Activated naive CD8-positive, alpha-beta T cell treated with anti-CD3 and anti-CD28 coated beads, Interleukin-2, amount 10 ng/mL, durations not matched to agents 7 days and 5 days (primary cell): Measurements from ENCODE around the gene MGARP. TPM values are rescaled to one million over a fixed set of nuclear protein-coding genes. Genes with fewer than 3 reads are reported as not detected.
"Not testable (repeated sequence)": the region's sequence is repeated elsewhere in the genome, so short reads cannot be mapped to it uniquely, and the experiment has no call there.

Experiments used
- ATAC-seq: fragments of 150-1000 bp; cut with Tn5 transposase; one replicate; pipeline ENCODE4 v1.10.0; 2021; ENCODE audit warnings: low read depth, moderate library complexity
- POLR2A ChIA-PET: fragments of 350-600 bp; sonication (Branson Sonifier 250); formaldehyde crosslinking; loops from one replicate; lab custom pipeline; 2021; ENCODE audit warnings: antibody characterized with exemption; lab: Charles Lee
- DNase-seq: peaks from one replicate; pipeline ENCODE4 v3.0.0; 2021
- H3K27ac Mint-ChIP-seq: one replicate; pipeline ENCODE4 v1.8.0; 2022; ENCODE audit warnings: mild to moderate bottlenecking, mixed read lengths
- H3K27me3 Mint-ChIP-seq: one replicate; pipeline ENCODE4 v1.8.0; 2022; ENCODE audit warnings: mild to moderate bottlenecking, moderate library complexity, mixed read lengths
- H3K36me3 Mint-ChIP-seq: one replicate; pipeline ENCODE4 v1.8.0; 2021; ENCODE audit warnings: mild to moderate bottlenecking, mixed read lengths
- H3K4me1 Mint-ChIP-seq: one replicate; pipeline ENCODE4 v1.8.0; 2021; ENCODE audit warnings: mixed read lengths
- H3K4me3 Mint-ChIP-seq: one replicate; pipeline ENCODE4 v1.8.0; 2022; ENCODE audit warnings: mild to moderate bottlenecking, moderate library complexity, mixed read lengths
- H3K9me3 Mint-ChIP-seq: one replicate; pipeline ENCODE4 v1.8.0; 2021; ENCODE audit warnings: mixed read lengths
- total RNA-seq, 2 experiments: library from RNA; stranded (reverse); gene quantifications; one replicate each; pipeline ENCODE4 v1.2.3, GENCODE V29; 2021

MGARP gene
- total RNA-seq, 2 experiments from 2014 or later, result 0.22 TPM; not detected in 1

- DNase-seq (no peak), ATAC-seq (no peak)
- Mint-ChIP-seq H3K4me1 (peaks cover 15% of the 10 kb centered on the region), H3K4me3 (no peak overlapping the region), H3K9me3 (peaks cover 4% of the 10 kb centered on the region), H3K36me3 (peaks cover 8% of the 10 kb centered on the region), H3K27ac (no peak overlapping the region), H3K27me3 (peaks cover 48% of the 10 kb centered on the region)
- POLR2A ChIA-PET, result interaction anchor here (1.2 kb wide), 1 partner anchor 13 kb away, joined by 3 read pairs; no protein-coding TSS in a partner anchor
Observed at GRCh38 chr4:139282065-139282720, 2.2 kb upstream of the MGARP start.

GRCh38 chr4:139278912-139279759 is 889 bp downstream of the MGARP start:
- Mint-ChIP-seq H3K9me3 (no peaks in the 10 kb centered on the region), H3K4me3 (peak overlapping the region; percentile 66), H3K27ac (no peak overlapping the region), H3K4me1 (peaks cover 15% of the 10 kb centered on the region), H3K36me3 (no peaks in the 10 kb centered on the region), H3K27me3 (peaks cover 66% of the 10 kb centered on the region)
- DNase-seq, result no peak
- POLR2A ChIA-PET, result no interaction called here
- peak; percentile 23 for ATAC-seq

- no peak overlapping the region for H3K27ac Mint-ChIP-seq
- DNase-seq, result no peak
- POLR2A ChIA-PET, result no interaction called here
- H3K4me1 Mint-ChIP-seq, result peaks cover 15% of the 10 kb centered on the region
- H3K9me3 Mint-ChIP-seq, result no peaks in the 10 kb centered on the region
- H3K36me3 Mint-ChIP-seq, result no peaks in the 10 kb centered on the region
- peaks cover 70% of the 10 kb centered on the region for H3K27me3 Mint-ChIP-seq
- H3K4me3 Mint-ChIP-seq, result peak overlapping the region; percentile 66
- ATAC-seq, result no peak
Observed at GRCh38 chr4:139278485-139278884, 1.5 kb downstream of the MGARP start.

- Mint-ChIP-seq H3K27ac (no peak overlapping the region), H3K4me1 (peaks cover 15% of the 10 kb centered on the region), H3K27me3 (peaks cover 50% of the 10 kb centered on the region), H3K9me3 (no peaks in the 10 kb centered on the region), H3K4me3 (no peak overlapping the region), H3K36me3 (no peaks in the 10 kb centered on the region)
- POLR2A ChIA-PET, result no interaction called here
- ATAC-seq (no peak), DNase-seq (no peak)
Observed at GRCh38 chr4:139275281-139275735, 4.7 kb downstream of the MGARP start.

GRCh38 chr4:139274790-139275189 is 5.2 kb downstream of the MGARP start:
- ATAC-seq (no peak), DNase-seq (no peak)
- no peaks in the 10 kb centered on the region for H3K36me3 Mint-ChIP-seq
- POLR2A ChIA-PET, result no interaction called here
- H3K9me3 Mint-ChIP-seq, result no peaks in the 10 kb centered on the region
- H3K27me3 Mint-ChIP-seq, result peaks cover 45% of the 10 kb centered on the region
- peaks cover 12% of the 10 kb centered on the region for H3K4me1 Mint-ChIP-seq
- H3K27ac Mint-ChIP-seq, result no peak overlapping the region
- no peak overlapping the region for H3K4me3 Mint-ChIP-seq

- POLR2A ChIA-PET, result no interaction called here
- H3K9me3 Mint-ChIP-seq, result no peaks in the 10 kb centered on the region
- peaks cover 35% of the 10 kb centered on the region for H3K27me3 Mint-ChIP-seq
- no peaks in the 10 kb centered on the region for H3K36me3 Mint-ChIP-seq
- no peak overlapping the region for H3K27ac Mint-ChIP-seq
- no peak for ATAC-seq
- no peak overlapping the region for H3K4me3 Mint-ChIP-seq
- H3K4me1 Mint-ChIP-seq, result peaks cover 3% of the 10 kb centered on the region
- DNase-seq, result no peak
Observed at GRCh38 chr4:139273835-139274234, 6.2 kb downstream of the MGARP start.

GRCh38 chr4:139267301-139267700 is 12.7 kb downstream of the MGARP start:
- no peaks in the 10 kb centered on the region for H3K9me3 Mint-ChIP-seq
- peaks cover 10% of the 10 kb centered on the region for H3K27me3 Mint-ChIP-seq
- no peak for ATAC-seq
- H3K36me3 Mint-ChIP-seq, result no peaks in the 10 kb centered on the region
- no peak overlapping the region for H3K4me3 Mint-ChIP-seq
- POLR2A ChIA-PET, result no interaction called here
- DNase-seq, result no peak
- H3K27ac Mint-ChIP-seq, result no peak overlapping the region
- H3K4me1 Mint-ChIP-seq, result peaks cover 27% of the 10 kb centered on the region

- H3K9me3 Mint-ChIP-seq, result no peaks in the 10 kb centered on the region
- H3K4me1 Mint-ChIP-seq, result peaks cover 27% of the 10 kb centered on the region
- no peaks in the 10 kb centered on the region for H3K36me3 Mint-ChIP-seq
- DNase-seq (peak; percentile 70), ATAC-seq (peak; percentile 94)
- POLR2A ChIA-PET, result interaction anchor here (1.2 to 1.3 kb wide), 2 partner anchors 34 to 290 kb away, joined by 4 to 8 read pairs; partner anchors contain the start of genes NAA15 and SETD7
- H3K27ac Mint-ChIP-seq, result peak overlapping the region; percentile 74
- peak overlapping the region; percentile 74 for H3K4me3 Mint-ChIP-seq
- peaks cover 10% of the 10 kb centered on the region for H3K27me3 Mint-ChIP-seq
Observed at GRCh38 chr4:139266583-139267257, 13.3 kb downstream of the MGARP start.

- H3K27ac Mint-ChIP-seq, result no peak overlapping the region
- POLR2A ChIA-PET, result interaction anchor here (1.2 to 1.3 kb wide), 2 partner anchors 35 to 290 kb away, joined by 4 to 8 read pairs; partner anchors contain the start of genes NAA15 and SETD7
- H3K9me3 Mint-ChIP-seq, result no peaks in the 10 kb centered on the region
- no peaks in the 10 kb centered on the region for H3K36me3 Mint-ChIP-seq
- DNase-seq, result no peak
- H3K27me3 Mint-ChIP-seq, result peaks cover 10% of the 10 kb centered on the region
- H3K4me3 Mint-ChIP-seq, result peak overlapping the region; percentile 74
- peaks cover 27% of the 10 kb centered on the region for H3K4me1 Mint-ChIP-seq
- ATAC-seq, result no peak
Observed at GRCh38 chr4:139266208-139266582, 13.8 kb downstream of the MGARP start.

- no peak for ATAC-seq
- no peaks in the 10 kb centered on the region for H3K36me3 Mint-ChIP-seq
- POLR2A ChIA-PET, result interaction anchor here (1.3 kb wide), 1 partner anchor 35 kb away, joined by 8 read pairs; the partner anchor contains the start of gene NAA15
- DNase-seq, result no peak
- peaks cover 27% of the 10 kb centered on the region for H3K4me1 Mint-ChIP-seq
- H3K4me3 Mint-ChIP-seq, result peak overlapping the region; percentile 28
- H3K27me3 Mint-ChIP-seq, result peaks cover 10% of the 10 kb centered on the region
- no peak overlapping the region for H3K27ac Mint-ChIP-seq
- no peaks in the 10 kb centered on the region for H3K9me3 Mint-ChIP-seq
Observed at GRCh38 chr4:139265654-139266053, 14.4 kb downstream of the MGARP start.

- H3K4me3 Mint-ChIP-seq, result no peak overlapping the region
- DNase-seq, result no peak
- H3K9me3 Mint-ChIP-seq, result no peaks in the 10 kb centered on the region
- peaks cover 14% of the 10 kb centered on the region for H3K27me3 Mint-ChIP-seq
- POLR2A ChIA-PET, result no interaction called here
- H3K4me1 Mint-ChIP-seq, result no peaks in the 10 kb centered on the region
- no peak overlapping the region for H3K27ac Mint-ChIP-seq
- no peak for ATAC-seq
- no peaks in the 10 kb centered on the region for H3K36me3 Mint-ChIP-seq
Observed at GRCh38 chr4:139256349-139256748, 23.7 kb downstream of the MGARP start.

GRCh38 chr4:139255581-139255980 is 24.4 kb downstream of the MGARP start:
- H3K27ac Mint-ChIP-seq, POLR2A ChIA-PET, H3K4me1 Mint-ChIP-seq, H3K9me3 Mint-ChIP-seq, DNase-seq, H3K4me3 Mint-ChIP-seq, H3K36me3 Mint-ChIP-seq, ATAC-seq: not testable (repeated sequence)
- peaks cover 16% of the 10 kb centered on the region for H3K27me3 Mint-ChIP-seq

- no peak for DNase-seq
- Mint-ChIP-seq H3K4me1 (peaks cover under 1% of the 10 kb centered on the region), H3K27ac (no peak overlapping the region), H3K27me3 (peaks cover 10% of the 10 kb centered on the region), H3K36me3 (no peaks in the 10 kb centered on the region), H3K4me3 (no peak overlapping the region), H3K9me3 (no peaks in the 10 kb centered on the region)
- no peak for ATAC-seq
- POLR2A ChIA-PET, result no interaction called here
Observed at GRCh38 chr4:139253713-139254112, 26.3 kb downstream of the MGARP start.
